ENCODE measurements around the gene TMBIM1. TPM values are rescaled to one million over a fixed set of nuclear protein-coding genes. Genes with fewer than 3 reads are reported as not detected.

The TMBIM1 gene
- total RNA-seq, 1 donor from 2014 or later, result 111 TPM

DNA sequence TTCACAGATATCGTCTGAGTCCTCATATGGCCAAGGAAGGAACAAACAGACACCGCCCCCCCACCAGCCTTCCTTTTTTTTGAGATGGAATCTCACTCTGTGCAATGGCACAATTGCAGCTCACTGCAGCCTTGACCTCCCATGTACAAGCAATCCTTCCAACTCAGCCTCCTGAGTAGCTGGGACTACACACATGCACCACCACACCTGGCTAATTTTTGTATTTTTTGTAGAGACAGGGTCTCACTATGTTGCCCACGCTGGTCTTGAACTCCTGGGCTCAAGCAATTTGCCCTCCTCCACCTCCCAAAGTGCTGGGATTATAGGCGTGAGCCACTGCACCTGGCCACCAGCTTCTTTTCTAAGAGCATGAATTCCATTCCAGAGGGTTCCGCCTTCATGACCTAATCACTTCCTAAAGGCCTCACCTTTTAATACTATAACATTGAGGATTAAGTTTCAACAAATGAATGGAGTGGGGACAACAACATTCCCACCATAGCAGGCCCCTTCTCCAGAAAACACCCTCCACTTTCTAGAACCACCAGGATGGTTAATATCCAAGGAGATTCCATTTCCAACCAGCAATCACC is 2.2 kb upstream of the TMBIM1 start:
- TF ChIP-seq CTCF (IDR thresholded peaks at IDR 0.05; ENCODE audit: borderline replicate concordance), result no peak
- Histone ChIP-seq H3K4me3 (no peak overlapping the region), H3K27ac (replicated peaks) (peak overlapping the region; percentile 4), H3K4me1 (peaks cover 51% of the 10 kb centered on the region), H3K36me3 (no peaks in the 10 kb centered on the region), H3K27me3 (ENCODE audit: low read depth) (no peaks in the 10 kb centered on the region), H3K9me3 (replicated peaks) (no peaks in the 10 kb centered on the region)
- no peak for DNase-seq
- intact Hi-C loops (cut with micrococcal nuclease), result loop anchor here (10.0 kb wide), 1 partner anchor 100 kb away; the partner anchor contains the start of gene CTDSP1

- Histone ChIP-seq H3K4me1 (peaks cover 57% of the 10 kb centered on the region), H3K27me3 (ENCODE audit: low read depth) (no peaks in the 10 kb centered on the region), H3K27ac (replicated peaks) (no peak overlapping the region), H3K9me3 (replicated peaks) (no peaks in the 10 kb centered on the region), H3K36me3 (no peaks in the 10 kb centered on the region), H3K4me3 (no peak overlapping the region)
- intact Hi-C loops (cut with micrococcal nuclease), result loop anchor here (10.0 kb wide), 1 partner anchor 101 kb away; the partner anchor contains the start of gene CTDSP1
- no peak for DNase-seq
- no peak for TF ChIP-seq CTCF (IDR thresholded peaks at IDR 0.05; ENCODE audit: borderline replicate concordance)
These were observed 1.6 kb upstream of the TMBIM1 start for GRCh38 chr2:218293715-218294429.

GRCh38 chr2:218291318-218292047 is 820 bp downstream of the TMBIM1 start:
- no peak for TF ChIP-seq CTCF (IDR thresholded peaks at IDR 0.05; ENCODE audit: borderline replicate concordance)
- no peaks in the 10 kb centered on the region for H3K9me3 ChIP-seq (replicated peaks)
- no peaks in the 10 kb centered on the region for H3K36me3 ChIP-seq
- H3K27ac ChIP-seq (replicated peaks), result peak overlapping the region; percentile 99
- no peak for DNase-seq
- no peaks in the 10 kb centered on the region for H3K27me3 ChIP-seq (ENCODE audit: low read depth)
- peak overlapping the region; percentile 93 for H3K4me3 ChIP-seq
- peaks cover 81% of the 10 kb centered on the region for H3K4me1 ChIP-seq
- intact Hi-C loops (cut with micrococcal nuclease), result loop anchor here (10.0 kb wide), 1 partner anchor 103 kb away; the partner anchor contains the start of gene CTDSP1

DNA sequence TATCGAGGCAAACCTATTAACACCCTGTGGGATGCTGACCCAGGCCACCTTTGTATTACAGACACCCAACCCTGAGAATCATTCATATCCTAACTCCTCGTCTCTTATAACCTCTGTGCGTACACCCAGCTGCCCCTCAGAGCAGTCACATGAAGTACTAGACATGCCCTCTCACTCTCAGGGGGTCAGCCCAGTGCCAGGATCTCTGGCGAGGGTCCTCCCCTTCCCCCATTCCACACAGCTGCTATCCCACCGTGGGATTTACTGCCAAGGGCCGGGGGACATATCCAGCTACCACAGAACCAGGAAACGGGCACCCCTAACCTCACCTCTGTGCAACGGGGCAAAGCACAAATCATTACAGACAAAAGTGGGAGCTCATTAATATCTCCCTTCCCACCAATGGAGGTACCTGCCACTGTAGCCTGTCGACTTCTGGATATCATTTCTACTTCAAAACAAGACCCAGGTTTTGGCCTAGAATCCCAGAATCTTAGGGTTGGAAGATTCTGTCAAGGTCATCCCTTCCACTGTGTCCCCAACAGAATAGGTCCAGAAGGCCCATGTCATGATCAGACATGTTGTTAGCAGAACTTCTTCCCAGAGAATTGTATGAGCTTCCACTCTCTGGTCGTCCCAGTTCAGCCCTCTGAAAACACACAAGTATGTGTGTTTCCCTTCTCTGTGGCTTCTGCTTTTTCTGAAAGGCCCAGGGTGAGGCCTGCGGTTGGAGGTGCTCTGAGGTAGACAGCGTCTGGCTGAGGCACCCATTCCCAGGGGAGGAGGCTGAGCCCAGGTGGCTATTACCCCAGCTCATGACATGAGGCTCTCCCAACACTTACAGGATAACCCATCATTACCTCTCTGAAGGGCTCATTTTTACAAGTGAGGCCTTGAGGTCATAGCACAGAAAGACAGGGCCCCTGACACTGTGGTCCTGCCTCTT is 1.7 kb downstream of the TMBIM1 start:
- H3K4me3 ChIP-seq, result peak overlapping the region; percentile 93
- intact Hi-C loops (cut with micrococcal nuclease), result loop anchor here (10.0 kb wide), 1 partner anchor 104 kb away; the partner anchor contains the start of gene CTDSP1
- DNase-seq, result no peak
- peaks cover 90% of the 10 kb centered on the region for H3K4me1 ChIP-seq
- TF ChIP-seq CTCF (IDR thresholded peaks at IDR 0.05; ENCODE audit: borderline replicate concordance), result no peak
- H3K27ac ChIP-seq (replicated peaks), result peak overlapping the region; percentile 99
- no peaks in the 10 kb centered on the region for H3K27me3 ChIP-seq (ENCODE audit: low read depth)
- H3K36me3 ChIP-seq, result no peaks in the 10 kb centered on the region
- no peaks in the 10 kb centered on the region for H3K9me3 ChIP-seq (replicated peaks)
